SU-DHL-6 (cell line): ENCODE measurements around the gene TPPP3.

Source experiments
- CTCF ChIP-seq: fragments of 200-600 bp; sonication (generic); IDR thresholded peaks from one replicate; pipeline ENCODE4 v1.5.1; 2017; ENCODE audit warnings: antibody characterized with exemption, mild to moderate bottlenecking, low read length, moderate library complexity; ENCODE audit not compliant: insufficient read depth, poor library complexity, severe bottlenecking
- EZH2phosphoT487 ChIP-seq: fragments of 200-600 bp; sonication (generic), shearing (Covaris generic); conservative IDR thresholded peaks from 2 replicates; pipeline ENCODE4 v1.6.1; 2018; ENCODE audit warnings: mild to moderate bottlenecking, antibody characterized with exemption, low read length, moderate library complexity, mixed read lengths

- TF ChIP-seq CTCF, result no peak
- no peak for TF ChIP-seq EZH2phosphoT487
Observed at GRCh38 chr16:67345401-67345800, 47.9 kb downstream of the TPPP3 start.
